AG04450 (cell line): ENCODE measurements around the gene ATP10D. TPM values are rescaled to one million over a fixed set of nuclear protein-coding genes. Genes with fewer than 3 reads are reported as not detected.

ENCODE experiments used
- CTCF ChIA-PET: fragments of 300-600, 350-600 bp; formaldehyde crosslinking; extraction: SDS; loops from one replicate; lab custom pipeline; 2022; ENCODE audit warnings: antibody characterized with exemption, inconsistent platforms; lab: Charles Lee
- POLR2A ChIA-PET: fragments of 350-600 bp; formaldehyde crosslinking; extraction: SDS; loops from one replicate; lab custom pipeline; 2021; ENCODE audit warnings: antibody characterized with exemption, inconsistent platforms; lab: Yijun Ruan, JAX
- DNase-seq: peaks from one replicate; pipeline ENCODE4 v3.0.0-alpha.2; 2011; ENCODE audit warnings: low read depth, low spot score
- H3K27ac ChIP-seq: one replicate; pipeline ENCODE4 v1.5.1; 2012; ENCODE audit warnings: low read depth, low read length, control low read depth
- H3K27me3 ChIP-seq: one replicate; pipeline ENCODE4 v1.6.0; 2012; ENCODE audit warnings: low read length; ENCODE audit not compliant: control insufficient read depth, insufficient read depth
- H3K4me3 ChIP-seq: 2 replicates; pipeline ENCODE4 v1.5.1; 2011; ENCODE audit warnings: mild to moderate bottlenecking, low read depth, low read length, control low read depth
- H3K9me3 ChIP-seq: 2 replicates; pipeline ENCODE4 v1.5.1; 2012; ENCODE audit warnings: low read length; ENCODE audit not compliant: control insufficient read depth, insufficient read depth
- polyA minus RNA-seq: library from RNA; depleted of rRNA, polyadenylated mRNA; stranded (reverse); fragments of >200 nt; gene quantifications from 2 replicates; pipeline ENCODE4 v1.2.3, GENCODE V29; 2011; rRNA and poly(A)+ RNA removed
- polyA plus RNA-seq: library from polyadenylated mRNA; depleted of rRNA; stranded (reverse); fragments of >200 nt; gene quantifications from 2 replicates; pipeline ENCODE4 v1.2.3, GENCODE V29; 2011; rRNA removed
- TF ChIP-seq, protein P1 (sequence below): IDR thresholded peaks from 2 replicates; pipeline ENCODE4 v1.5.1; 2011; ENCODE audit warnings: low read depth, low read length, control low read depth, inconsistent platforms

ATP10D gene
- polyA plus RNA-seq (44.5 and 48.2 TPM in 2 replicates), polyA minus RNA-seq (106 and 134 TPM in 2 replicates)

DNA sequence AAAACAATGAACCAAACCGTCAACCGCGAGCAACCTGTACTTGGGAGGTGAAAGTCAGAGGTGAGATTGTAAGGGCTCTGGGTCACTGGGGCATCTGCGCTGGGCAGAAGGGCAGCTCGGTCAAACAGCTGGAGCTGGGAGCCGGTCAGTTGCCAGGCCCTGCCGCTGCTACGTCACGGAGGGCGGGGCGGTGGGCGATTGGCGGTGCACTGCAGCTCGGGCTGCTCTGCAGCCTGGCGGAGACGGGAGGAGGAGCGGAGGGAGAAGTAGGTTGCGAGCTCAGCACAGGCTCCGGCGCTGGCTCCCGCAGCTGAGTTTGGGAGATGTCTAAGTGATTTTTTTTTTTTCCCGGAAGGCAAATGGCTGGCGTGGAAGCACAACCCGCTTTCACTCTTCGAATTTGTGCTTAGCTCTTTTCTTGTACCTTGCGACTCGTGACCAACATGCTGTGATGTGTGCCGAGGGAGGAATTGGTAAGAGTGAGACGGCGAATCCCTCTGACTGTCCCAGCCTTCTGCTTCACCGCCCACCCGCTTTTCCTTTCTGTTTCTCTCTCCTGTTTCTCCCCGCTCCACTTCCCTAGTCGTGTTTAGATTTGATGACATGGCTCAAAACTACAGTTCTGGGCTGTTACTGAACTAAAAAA, at the start of gene ATP10D:
TSS of gene ATP10D (plus strand) at position 229 of the 646 bp plus-strand sequence. CDS start 27,266 bp downstream, outside the sequence.
- Histone ChIP-seq H3K9me3 (no peaks in the 10 kb centered on the region), H3K27me3 (no peaks in the 10 kb centered on the region), H3K27ac (peak within 1 kb of the TSS; percentile 93), H3K4me3 (peak within 1 kb of the TSS; percentile 78)
- TF ChIP-seq, protein P1, sequence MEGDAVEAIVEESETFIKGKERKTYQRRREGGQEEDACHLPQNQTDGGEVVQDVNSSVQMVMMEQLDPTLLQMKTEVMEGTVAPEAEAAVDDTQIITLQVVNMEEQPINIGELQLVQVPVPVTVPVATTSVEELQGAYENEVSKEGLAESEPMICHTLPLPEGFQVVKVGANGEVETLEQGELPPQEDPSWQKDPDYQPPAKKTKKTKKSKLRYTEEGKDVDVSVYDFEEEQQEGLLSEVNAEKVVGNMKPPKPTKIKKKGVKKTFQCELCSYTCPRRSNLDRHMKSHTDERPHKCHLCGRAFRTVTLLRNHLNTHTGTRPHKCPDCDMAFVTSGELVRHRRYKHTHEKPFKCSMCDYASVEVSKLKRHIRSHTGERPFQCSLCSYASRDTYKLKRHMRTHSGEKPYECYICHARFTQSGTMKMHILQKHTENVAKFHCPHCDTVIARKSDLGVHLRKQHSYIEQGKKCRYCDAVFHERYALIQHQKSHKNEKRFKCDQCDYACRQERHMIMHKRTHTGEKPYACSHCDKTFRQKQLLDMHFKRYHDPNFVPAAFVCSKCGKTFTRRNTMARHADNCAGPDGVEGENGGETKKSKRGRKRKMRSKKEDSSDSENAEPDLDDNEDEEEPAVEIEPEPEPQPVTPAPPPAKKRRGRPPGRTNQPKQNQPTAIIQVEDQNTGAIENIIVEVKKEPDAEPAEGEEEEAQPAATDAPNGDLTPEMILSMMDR, result peak; percentile 33
- CTCF ChIA-PET, result interaction anchor here (0.7 to 1.2 kb wide), 3 partner anchors 80 to 564 kb away, joined by 3 to 5 read pairs (median 3); no protein-coding TSS in a partner anchor
- DNase-seq, result peak; percentile 79
- POLR2A ChIA-PET, result interaction anchor here (0.7 to 1.5 kb wide), 9 partner anchors 8 to 247 kb away, joined by 3 to 12 read pairs (median 5); partner anchors contain the start of gene COMMD8

DNA sequence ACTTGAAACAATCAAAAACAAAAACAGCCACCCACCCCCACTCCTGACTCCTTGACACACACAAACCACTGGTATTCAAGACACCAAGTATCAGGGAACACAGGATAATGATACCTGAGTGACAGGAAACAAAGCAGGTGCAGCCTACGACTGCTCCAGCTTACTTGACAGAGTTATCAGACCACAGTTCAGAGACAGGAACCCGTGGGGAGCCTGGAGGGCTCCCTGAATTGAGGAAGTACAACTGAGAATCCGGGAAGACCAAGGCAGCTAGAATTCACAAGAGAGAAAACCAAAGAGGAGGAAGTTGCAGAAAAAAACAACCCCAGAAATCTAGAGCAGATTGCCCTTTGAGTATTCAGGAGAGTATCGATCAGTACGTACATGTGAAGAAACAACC, 42.1 kb upstream of the ATP10D start:
- DNase-seq, result no peak
- POLR2A ChIA-PET, result no interaction called here
- no peaks in the 10 kb centered on the region for H3K9me3 ChIP-seq
- H3K27ac ChIP-seq, result no peak overlapping the region
- H3K27me3 ChIP-seq, result no peaks in the 10 kb centered on the region
- H3K4me3 ChIP-seq, result no peak overlapping the region
- TF ChIP-seq, protein P1, result no peak
- CTCF ChIA-PET, result no interaction called here

DNA sequence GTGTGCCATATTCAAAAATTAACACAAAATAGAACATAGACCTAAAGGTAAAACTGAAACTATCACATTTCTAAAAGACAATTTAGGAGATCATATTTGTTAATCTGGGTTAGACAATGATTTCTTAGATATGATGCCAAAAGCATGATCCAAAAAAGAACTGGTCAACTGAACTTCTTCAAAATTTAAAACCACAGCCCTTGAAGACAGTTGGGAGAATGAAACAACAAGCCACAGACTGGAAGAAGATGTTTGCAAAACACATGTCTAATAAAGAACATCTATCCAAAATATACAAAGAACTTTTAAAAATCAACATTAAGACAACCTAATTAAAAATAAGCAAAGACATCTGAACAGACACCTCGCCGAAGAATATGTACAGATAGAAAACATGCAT, 41.0 kb upstream of the ATP10D start:
- Histone ChIP-seq H3K9me3 (no peaks in the 10 kb centered on the region), H3K27ac (no peak overlapping the region), H3K4me3 (no peak overlapping the region), H3K27me3 (no peaks in the 10 kb centered on the region)
- no peak for DNase-seq
- ChIA-PET POLR2A (no interaction called here), CTCF (no interaction called here)
- TF ChIP-seq, protein P1, result no peak

DNA sequence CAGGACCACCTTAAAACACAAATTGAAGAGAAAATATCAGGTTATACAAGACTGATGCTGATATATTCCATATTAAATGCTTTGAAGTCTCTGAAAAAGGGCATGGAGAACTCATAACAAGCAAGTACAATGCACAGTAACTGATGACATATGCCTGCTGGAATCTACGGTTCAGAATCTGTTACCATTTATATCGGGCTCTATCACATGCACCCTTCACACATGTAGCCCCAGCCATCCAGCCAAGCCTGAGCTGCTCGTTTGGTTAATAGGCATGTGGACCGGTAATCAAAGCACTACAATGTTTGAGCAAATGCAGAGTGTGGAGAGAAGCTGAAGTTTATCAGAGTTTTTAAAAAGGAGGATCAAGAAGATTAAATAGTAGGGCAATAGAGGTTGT, 33.4 kb upstream of the ATP10D start:
- ChIA-PET CTCF (no interaction called here), POLR2A (interaction anchor here (1.1 kb wide), 1 partner anchor 12 kb away, joined by 3 read pairs; the partner anchor contains the start of gene COMMD8)
- no peaks in the 10 kb centered on the region for H3K27me3 ChIP-seq
- TF ChIP-seq, protein P1, result no peak
- H3K27ac ChIP-seq, result no peak overlapping the region
- no peaks in the 10 kb centered on the region; the same call in 1 of the 2 replicates for H3K9me3 ChIP-seq
- no peak overlapping the region for H3K4me3 ChIP-seq
- peak; percentile 18 for DNase-seq

DNA sequence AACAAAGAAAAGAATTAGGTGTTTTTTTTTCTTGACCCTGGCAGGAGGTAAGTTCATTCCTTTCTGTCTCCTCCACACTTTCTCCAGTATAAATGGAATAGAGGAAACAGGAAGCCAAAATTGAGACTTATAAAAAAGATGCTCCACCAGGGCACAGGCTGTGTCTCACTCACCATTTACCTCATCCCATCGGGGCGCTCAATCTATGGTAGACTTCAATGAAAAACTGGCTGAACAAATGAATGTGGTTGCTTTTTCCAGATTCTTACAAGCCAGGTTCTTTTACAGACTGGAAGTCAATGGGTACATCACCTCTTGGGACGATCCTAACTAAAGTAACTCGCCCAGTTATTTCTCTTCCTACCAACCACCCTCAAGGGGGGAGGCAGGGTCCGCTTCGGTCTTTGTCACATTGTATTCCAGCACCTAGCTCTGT, 22.3 kb upstream of the ATP10D start:
- TF ChIP-seq, protein P1, result no peak
- ChIA-PET POLR2A (interaction anchor here (0.6 to 1.3 kb wide), 3 partner anchors 22 to 908 kb away, joined by 4 to 12 read pairs (median 4); partner anchors contain the start of genes ATP10D and NFXL1), CTCF (interaction anchor here (0.6 to 1.4 kb wide), 7 partner anchors 13 to 108 kb away, joined by 3 to 7 read pairs (median 4); no protein-coding TSS in a partner anchor)
- DNase-seq, result no peak
- no peaks in the 10 kb centered on the region for H3K27me3 ChIP-seq
- no peak overlapping the region for H3K27ac ChIP-seq
- no peaks in the 10 kb centered on the region for H3K9me3 ChIP-seq
- peak overlapping the region; percentile 81 for H3K4me3 ChIP-seq
